Skeletal muscle tissue (tissue), 4 donors: ENCODE data around the gene IFNG-AS1. TPM values are rescaled to one million over a fixed set of nuclear protein-coding genes. Genes with fewer than 3 reads are reported as not detected.

ENCODE experiments used
- H3K27ac ChIP-seq: one replicate; pipeline ENCODE4 v1.7.0; 2013; ENCODE audit warnings: mild to moderate bottlenecking, low read depth, low read length, inconsistent platforms
- H3K27me3 ChIP-seq, 3 donors: one replicate each; pipeline ENCODE4 v1.7.0; 2013; ENCODE audit warnings: low read length in 3 of 3; ENCODE audit not compliant: control insufficient read depth in 3 of 3, insufficient read depth in 3 of 3
- H3K36me3 ChIP-seq, 3 donors: one replicate each; pipeline ENCODE4 v1.7.0; 2013; ENCODE audit warnings: low read length in 3 of 3; ENCODE audit not compliant: control insufficient read depth in 3 of 3, insufficient read depth in 3 of 3
- H3K4me1 ChIP-seq, 3 donors: one replicate each; pipeline ENCODE4 v1.7.0; 2013; ENCODE audit warnings: low read length in 3 of 3, mild to moderate bottlenecking in 3 of 3; ENCODE audit not compliant: control insufficient read depth in 3 of 3, insufficient read depth in 3 of 3
- H3K4me3 ChIP-seq, 3 donors: one replicate each; pipeline ENCODE4 v1.7.0; 2013; ENCODE audit warnings: low read length in 3 of 3
- H3K9ac ChIP-seq, 3 donors: one replicate each; pipeline ENCODE4 v1.7.0; 2013; ENCODE audit warnings: low read length in 3 of 3, mild to moderate bottlenecking in 3 of 3, moderate library complexity in 2 of 3, low read depth in 1 of 3
- H3K9me3 ChIP-seq, 3 donors: one replicate each; pipeline ENCODE4 v1.7.0; 2013; ENCODE audit warnings: low read length in 3 of 3; ENCODE audit not compliant: control insufficient read depth in 3 of 3
- total RNA-seq: library from RNA; depleted of rRNA; stranded (reverse); fragments of >200 nt; gene quantifications from one replicate; pipeline ENCODE4 v1.2.3, GENCODE V29; 2014
- donor health status: Osteomylitis.

IFNG-AS1 gene
- total RNA-seq, 1 donor from 2014 or later = 1.0 TPM

GRCh38 chr12:68031174-68031573 lies 41.9 kb downstream of the IFNG-AS1 start:
- Histone ChIP-seq H3K27me3 (no peaks in the 10 kb centered on the region), H3K27ac (no peak overlapping the region)

GRCh38 chr12:68031881-68032739 lies 42.9 kb downstream of the IFNG-AS1 start:
- H3K4me1 ChIP-seq = no peaks in the 10 kb centered on the region
- no peaks in the 10 kb centered on the region for H3K27me3 ChIP-seq
- no peak overlapping the region for H3K9ac ChIP-seq
- H3K9me3 ChIP-seq = no peaks in the 10 kb centered on the region
- H3K27ac ChIP-seq = no peak overlapping the region
- H3K4me3 ChIP-seq = no peak overlapping the region
- no peaks in the 10 kb centered on the region for H3K36me3 ChIP-seq

More at GRCh38 chr12:68031174-68031573, 41.9 kb downstream of the IFNG-AS1 start:
- no peak overlapping the region for H3K9ac ChIP-seq
- H3K36me3 ChIP-seq = no peaks in the 10 kb centered on the region
- no peaks in the 10 kb centered on the region for H3K4me1 ChIP-seq
- H3K9me3 ChIP-seq = no peaks in the 10 kb centered on the region
- H3K4me3 ChIP-seq = no peak overlapping the region

- H3K9me3 ChIP-seq = no peaks in the 10 kb centered on the region
- no peak overlapping the region for H3K27ac ChIP-seq
- no peak overlapping the region for H3K4me3 ChIP-seq
- H3K36me3 ChIP-seq = no peaks in the 10 kb centered on the region
- H3K4me1 ChIP-seq = no peaks in the 10 kb centered on the region
- H3K27me3 ChIP-seq = no peaks in the 10 kb centered on the region
- H3K9ac ChIP-seq = no peak overlapping the region
These were observed 45.3 kb downstream of the IFNG-AS1 start for GRCh38 chr12:68034567-68034966.

- Histone ChIP-seq H3K9ac (no peak overlapping the region), H3K4me3 (no peak overlapping the region), H3K27ac (no peak overlapping the region), H3K9me3 (no peaks in the 10 kb centered on the region), H3K36me3 (no peaks in the 10 kb centered on the region), H3K27me3 (no peaks in the 10 kb centered on the region), H3K4me1 (no peaks in the 10 kb centered on the region)
These were observed 47.4 kb downstream of the IFNG-AS1 start for GRCh38 chr12:68036642-68037041.

- no peak overlapping the region for H3K9ac ChIP-seq
- H3K36me3 ChIP-seq = no peaks in the 10 kb centered on the region
- no peaks in the 10 kb centered on the region for H3K9me3 ChIP-seq
- no peaks in the 10 kb centered on the region for H3K27me3 ChIP-seq
- H3K27ac ChIP-seq = no peak overlapping the region
- no peak overlapping the region for H3K4me3 ChIP-seq
- no peaks in the 10 kb centered on the region for H3K4me1 ChIP-seq
These were observed 48.5 kb downstream of the IFNG-AS1 start for GRCh38 chr12:68037616-68038255.

- Histone ChIP-seq H3K4me3 (no peak overlapping the region), H3K27me3 (no peaks in the 10 kb centered on the region), H3K4me1 (no peaks in the 10 kb centered on the region), H3K9me3 (no peaks in the 10 kb centered on the region), H3K36me3 (no peaks in the 10 kb centered on the region), H3K9ac (no peak overlapping the region), H3K27ac (no peak overlapping the region)
These were observed 49.4 kb downstream of the IFNG-AS1 start for GRCh38 chr12:68038650-68039049.

GRCh38 chr12:68040450-68041075 lies 51.3 kb downstream of the IFNG-AS1 start:
- no peak overlapping the region for H3K9ac ChIP-seq
- H3K9me3 ChIP-seq = no peaks in the 10 kb centered on the region
- H3K4me1 ChIP-seq = no peaks in the 10 kb centered on the region
- peak overlapping the region; percentile 11 for H3K27ac ChIP-seq
- no peaks in the 10 kb centered on the region for H3K36me3 ChIP-seq
- no peak overlapping the region for H3K4me3 ChIP-seq
- H3K27me3 ChIP-seq = no peaks in the 10 kb centered on the region

- Histone ChIP-seq H3K9me3 (no peaks in the 10 kb centered on the region), H3K9ac (no peak overlapping the region), H3K27ac (no peak overlapping the region), H3K4me3 (no peak overlapping the region), H3K27me3 (no peaks in the 10 kb centered on the region), H3K36me3 (no peaks in the 10 kb centered on the region), H3K4me1 (no peaks in the 10 kb centered on the region)
These were observed 53.0 kb downstream of the IFNG-AS1 start for GRCh38 chr12:68042212-68042699.

- Histone ChIP-seq H3K9me3 (no peaks in the 10 kb centered on the region), H3K27me3 (no peaks in the 10 kb centered on the region), H3K4me1 (no peaks in the 10 kb centered on the region), H3K4me3 (no peak overlapping the region), H3K9ac (no peak overlapping the region), H3K36me3 (no peaks in the 10 kb centered on the region), H3K27ac (no peak overlapping the region)
These were observed 54.2 kb downstream of the IFNG-AS1 start for GRCh38 chr12:68043435-68043834.
